Measurements from ENCODE around the gene GAL.

Gene GAL

DNA sequence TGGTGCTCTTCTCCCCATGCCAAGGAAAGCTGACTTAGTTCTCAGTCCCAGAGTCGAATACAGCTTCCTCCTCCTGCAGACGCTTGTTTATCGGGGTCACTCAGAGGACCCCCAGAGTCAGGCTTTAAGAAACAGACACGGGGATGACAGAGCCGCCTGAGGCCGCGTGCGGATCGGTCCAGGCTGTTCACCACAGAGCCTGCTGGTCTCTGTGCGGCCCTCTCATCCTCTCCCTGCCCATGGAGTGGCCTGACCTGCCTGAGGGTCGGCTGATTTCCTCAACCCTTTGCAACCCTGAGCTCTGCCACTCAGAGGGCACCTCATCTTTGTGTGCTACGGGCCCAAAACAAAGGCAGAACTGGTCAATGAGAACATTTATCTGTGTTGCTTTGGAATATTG lies 2.1 kb downstream of the GAL start:
- H3K9me3 ChIP-seq (ENCODE audit: control insufficient read depth, insufficient read depth, low read length) = no peaks in the 10 kb centered on the region
- H3K27me3 ChIP-seq (ENCODE audit: control insufficient read depth, low read length) = no peaks in the 10 kb centered on the region
- no peaks in the 10 kb centered on the region for H3K9me2 ChIP-seq (replicated peaks; ENCODE audit: control insufficient read depth, low read length)
- H3K4me2 ChIP-seq (ENCODE audit: low read length) = no peak overlapping the region
- TF ChIP-seq EZH2phosphoT487 (IDR thresholded peaks at IDR 0.05; ENCODE audit: borderline replicate concordance, low read length) = no peak
- TF ChIP-seq CTCF (IDR thresholded peaks at IDR 0.05; ENCODE audit: low read depth, low read length, poor library complexity, severe bottlenecking) = no peak
- no peak overlapping the region for H3K4me3 ChIP-seq (ENCODE audit: low read length)
- no peaks in the 10 kb centered on the region for H3F3A ChIP-seq (ENCODE audit: control insufficient read depth, insufficient read depth)
- no peaks in the 10 kb centered on the region for H3K36me3 ChIP-seq (ENCODE audit: control insufficient read depth, low read length)
- no peaks in the 10 kb centered on the region for H3K4me1 ChIP-seq (ENCODE audit: control insufficient read depth, low read length)
- H4K20me1 ChIP-seq (ENCODE audit: control insufficient read depth, insufficient read depth, low read depth, low read length) = no peaks in the 10 kb centered on the region
- H3K79me2 ChIP-seq (ENCODE audit: control insufficient read depth, low read length) = no peaks in the 10 kb centered on the region
- no peak overlapping the region for H3K27ac ChIP-seq (ENCODE audit: low read depth, low read length)

GRCh38 chr11:68687311-68687710 lies 3.0 kb downstream of the GAL start:
- no peaks in the 10 kb centered on the region for H3K36me3 ChIP-seq (ENCODE audit: control insufficient read depth, low read length)
- no peak overlapping the region for H3K4me2 ChIP-seq (ENCODE audit: low read length)
- H3K9me2 ChIP-seq (replicated peaks; ENCODE audit: control insufficient read depth, low read length) = no peaks in the 10 kb centered on the region
- TF ChIP-seq EZH2phosphoT487 (IDR thresholded peaks at IDR 0.05; ENCODE audit: borderline replicate concordance, low read length) = no peak
- no peak for TF ChIP-seq CTCF (IDR thresholded peaks at IDR 0.05; ENCODE audit: low read depth, low read length, poor library complexity, severe bottlenecking)
- H3K4me3 ChIP-seq (ENCODE audit: low read length) = no peak overlapping the region
- H3K27ac ChIP-seq (ENCODE audit: low read depth, low read length) = no peak overlapping the region
- no peaks in the 10 kb centered on the region for H3K79me2 ChIP-seq (ENCODE audit: control insufficient read depth, low read length)
- H3F3A ChIP-seq (ENCODE audit: control insufficient read depth, insufficient read depth) = no peaks in the 10 kb centered on the region
- H3K4me1 ChIP-seq (ENCODE audit: control insufficient read depth, low read length) = no peaks in the 10 kb centered on the region
- H3K27me3 ChIP-seq (ENCODE audit: control insufficient read depth, low read length) = no peaks in the 10 kb centered on the region
- H4K20me1 ChIP-seq (ENCODE audit: control insufficient read depth, insufficient read depth, low read depth, low read length) = no peaks in the 10 kb centered on the region
- H3K9me3 ChIP-seq (ENCODE audit: control insufficient read depth, insufficient read depth, low read length) = no peaks in the 10 kb centered on the region

DNA sequence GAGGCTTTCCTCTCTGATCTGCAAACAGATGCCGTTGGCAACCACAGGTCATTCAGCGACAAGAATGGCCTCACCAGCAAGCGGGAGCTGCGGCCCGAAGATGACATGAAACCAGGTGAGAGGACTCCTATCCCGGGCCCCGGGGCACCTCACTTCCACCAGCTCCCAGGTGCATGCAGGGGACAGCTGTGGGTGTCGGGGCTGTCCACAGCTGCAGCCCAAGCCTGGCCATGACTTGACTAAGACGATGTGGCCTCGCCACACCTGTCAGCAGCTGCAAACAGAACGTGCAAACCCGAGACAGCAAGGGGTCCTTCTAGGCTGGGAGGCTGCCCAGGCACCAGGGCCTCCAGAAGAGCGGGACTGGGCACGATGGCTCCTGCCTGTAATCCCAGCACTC lies 3.6 kb downstream of the GAL start:
- no peaks in the 10 kb centered on the region for H3K79me2 ChIP-seq (ENCODE audit: control insufficient read depth, low read length)
- no peaks in the 10 kb centered on the region for H3K9me2 ChIP-seq (replicated peaks; ENCODE audit: control insufficient read depth, low read length)
- no peak overlapping the region for H3K4me3 ChIP-seq (ENCODE audit: low read length)
- no peaks in the 10 kb centered on the region for H3K27me3 ChIP-seq (ENCODE audit: control insufficient read depth, low read length)
- no peak for TF ChIP-seq EZH2phosphoT487 (IDR thresholded peaks at IDR 0.05; ENCODE audit: borderline replicate concordance, low read length)
- no peak for TF ChIP-seq CTCF (IDR thresholded peaks at IDR 0.05; ENCODE audit: low read depth, low read length, poor library complexity, severe bottlenecking)
- H3K9me3 ChIP-seq (ENCODE audit: control insufficient read depth, insufficient read depth, low read length) = no peaks in the 10 kb centered on the region
- H3K36me3 ChIP-seq (ENCODE audit: control insufficient read depth, low read length) = no peaks in the 10 kb centered on the region
- H3K4me2 ChIP-seq (ENCODE audit: low read length) = no peak overlapping the region
- H4K20me1 ChIP-seq (ENCODE audit: control insufficient read depth, insufficient read depth, low read depth, low read length) = no peaks in the 10 kb centered on the region
- H3F3A ChIP-seq (ENCODE audit: control insufficient read depth, insufficient read depth) = no peaks in the 10 kb centered on the region
- no peak overlapping the region for H3K27ac ChIP-seq (ENCODE audit: low read depth, low read length)
- no peaks in the 10 kb centered on the region for H3K4me1 ChIP-seq (ENCODE audit: control insufficient read depth, low read length)

- Histone ChIP-seq H3K79me2 (ENCODE audit: control insufficient read depth, low read length) (no peaks in the 10 kb centered on the region), H3K27ac (ENCODE audit: low read depth, low read length) (no peak overlapping the region), H4K20me1 (ENCODE audit: control insufficient read depth, insufficient read depth, low read depth, low read length) (no peaks in the 10 kb centered on the region), H3K9me2 (replicated peaks; ENCODE audit: control insufficient read depth, low read length) (no peaks in the 10 kb centered on the region), H3K27me3 (ENCODE audit: control insufficient read depth, low read length) (no peaks in the 10 kb centered on the region), H3K4me3 (ENCODE audit: low read length) (no peak overlapping the region), H3K9me3 (ENCODE audit: control insufficient read depth, insufficient read depth, low read length) (no peaks in the 10 kb centered on the region), H3F3A (ENCODE audit: control insufficient read depth, insufficient read depth) (no peaks in the 10 kb centered on the region), H3K4me2 (ENCODE audit: low read length) (no peak overlapping the region), H3K36me3 (ENCODE audit: control insufficient read depth, low read length) (no peaks in the 10 kb centered on the region), H3K4me1 (ENCODE audit: control insufficient read depth, low read length) (no peaks in the 10 kb centered on the region)
- TF ChIP-seq EZH2phosphoT487 (IDR thresholded peaks at IDR 0.05; ENCODE audit: borderline replicate concordance, low read length) (no peak), CTCF (IDR thresholded peaks at IDR 0.05; ENCODE audit: low read depth, low read length, poor library complexity, severe bottlenecking) (no peak)
Observed at GRCh38 chr11:68688881-68689280, 4.5 kb downstream of the GAL start.
